OCI-LY3 (cell line): ENCODE measurements around the gene TEX50.
"Not testable (repeated sequence)": the region's sequence is repeated elsewhere in the genome, so short reads cannot be mapped to it uniquely, and the experiment has no call there.

Experiments
- H2AFZ ChIP-seq: fragments of 200-600, 300-600 bp; shearing (Covaris generic); 2 replicates; pipeline ENCODE4 v1.6.0; 2014; ENCODE audit warnings: antibody characterized with exemption, low read depth, low read length
- H3K27ac ChIP-seq: fragments of 200-600, 300-600 bp; sonication (generic); 2 replicates; pipeline ENCODE4 v1.5.1; 2014; ENCODE audit warnings: mild to moderate bottlenecking, low read length, moderate library complexity, mixed read lengths
- H3K27me3 ChIP-seq: fragments of 200-600, 300-600 bp; sonication (generic); 2 replicates; pipeline ENCODE4 v1.6.1; 2014; ENCODE audit warnings: low read depth, low read length, mixed read lengths
- H3K36me3 ChIP-seq: fragments of 200-600, 300-600 bp; sonication (generic); replicated peaks from 2 replicates; pipeline ENCODE3; 2014; ENCODE audit warnings: low read depth, low read length, mixed read lengths
- H3K4me1 ChIP-seq: fragments of 300-600, 200-600 bp; sonication (generic); 2 replicates; pipeline ENCODE4 v1.6.1; 2014; ENCODE audit warnings: low read length, mixed read lengths
- H3K4me2 ChIP-seq: fragments of 200-600, 300-600 bp; sonication (generic); 2 replicates; pipeline ENCODE4 v1.6.1; 2014; ENCODE audit warnings: low read length, mixed read lengths
- H3K4me3 ChIP-seq: fragments of 300-600, 200-600 bp; sonication (generic); 2 replicates; pipeline ENCODE4 v1.5.1; 2014; ENCODE audit warnings: antibody characterized with exemption, mild to moderate bottlenecking, low read length, moderate library complexity
- H3K79me2 ChIP-seq: fragments of 300-600, 200-600 bp; shearing (Covaris generic); 2 replicates; pipeline ENCODE4 v1.6.1; 2014; ENCODE audit warnings: mild to moderate bottlenecking, low read length, mixed read lengths
- H3K9ac ChIP-seq: fragments of 300-600, 200-600 bp; shearing (Covaris generic); 2 replicates; pipeline ENCODE4 v1.6.0; 2014; ENCODE audit warnings: mild to moderate bottlenecking, low read length, moderate library complexity
- H3K9me3 ChIP-seq: fragments of 200-600, 300-600 bp; shearing (Covaris generic); 2 replicates; pipeline ENCODE4 v1.6.1; 2014; ENCODE audit warnings: low read length, mixed read lengths; ENCODE audit not compliant: insufficient read depth
- H4K20me1 ChIP-seq: fragments of 200-600, 300-600 bp; sonication (generic); 2 replicates; pipeline ENCODE4 v1.6.1; 2016; ENCODE audit warnings: low read length, mixed read lengths; ENCODE audit not compliant: insufficient read depth
- CTCF ChIP-seq: fragments of 200-600, 300-600 bp; sonication (generic); IDR thresholded peaks from 2 replicates; pipeline ENCODE4 v1.5.1; 2014; ENCODE audit warnings: antibody characterized with exemption, low read length, low read depth
- EZH2phosphoT487 ChIP-seq: fragments of 200-600 bp; shearing (Covaris generic); IDR thresholded peaks from 2 replicates; pipeline ENCODE4 v1.6.1; 2018; ENCODE audit warnings: antibody characterized with exemption, mixed run types, low read depth

Gene TEX50

GRCh38 chr1:173663159-173663558 is 28.0 kb downstream of the TEX50 start:
- TF ChIP-seq EZH2phosphoT487 (no peak), CTCF (no peak)
- Histone ChIP-seq H4K20me1 (no peaks in the 10 kb centered on the region), H3K4me2 (no peak overlapping the region), H3K79me2 (no peaks in the 10 kb centered on the region), H3K27me3 (no peaks in the 10 kb centered on the region), H3K4me1 (no peaks in the 10 kb centered on the region), H2AFZ (no peak overlapping the region), H3K27ac (no peak overlapping the region), H3K9ac (no peak overlapping the region), H3K9me3 (no peaks in the 10 kb centered on the region), H3K36me3 (no peaks in the 10 kb centered on the region), H3K4me3 (no peak overlapping the region)

GRCh38 chr1:173666646-173667045 is 31.5 kb downstream of the TEX50 start:
- H3K36me3 ChIP-seq: no peaks in the 10 kb centered on the region
- H3K27ac ChIP-seq: no peak overlapping the region
- no peaks in the 10 kb centered on the region for H4K20me1 ChIP-seq
- H3K27me3 ChIP-seq: no peaks in the 10 kb centered on the region
- H3K4me3 ChIP-seq: no peak overlapping the region
- TF ChIP-seq EZH2phosphoT487 (no peak), CTCF (no peak)
- H3K9me3 ChIP-seq: no peaks in the 10 kb centered on the region
- no peaks in the 10 kb centered on the region for H3K79me2 ChIP-seq
- H3K9ac ChIP-seq: no peak overlapping the region
- H3K4me1 ChIP-seq: no peaks in the 10 kb centered on the region; the same call in 1 of the 2 replicates
- no peak overlapping the region for H3K4me2 ChIP-seq
- H2AFZ ChIP-seq: no peak overlapping the region

- no peak within 1 kb of the TSS for H3K4me2 ChIP-seq
- TF ChIP-seq CTCF (no peak), EZH2phosphoT487 (no peak)
- H3K4me1 ChIP-seq: no peaks in the 10 kb centered on the region; the same call in 1 of the 2 replicates
- H3K9ac ChIP-seq: no peak within 1 kb of the TSS
- H2AFZ ChIP-seq: no peak within 1 kb of the TSS
- H4K20me1 ChIP-seq: no peaks in the 10 kb centered on the region
- H3K27me3 ChIP-seq: no peaks in the 10 kb centered on the region
- no peaks in the 10 kb centered on the region for H3K9me3 ChIP-seq
- H3K27ac ChIP-seq: no peak within 1 kb of the TSS
- no peaks in the 10 kb centered on the region for H3K79me2 ChIP-seq
- no peak within 1 kb of the TSS for H3K4me3 ChIP-seq
- no peaks in the 10 kb centered on the region for H3K36me3 ChIP-seq
Measured at GRCh38 chr1:173669491-173669941, 34.4 kb downstream of the TEX50 start, which contains the start of gene ANKRD45. TSS of gene ANKRD45 (minus strand) at chr1:173669851. CDS start at chr1:173659418, 10,433 bp downstream.

- not testable (repeated sequence) for H4K20me1 ChIP-seq, H3K9ac ChIP-seq, H3K4me3 ChIP-seq, H3K27ac ChIP-seq, H3K36me3 ChIP-seq, H3K79me2 ChIP-seq, H2AFZ ChIP-seq, H3K27me3 ChIP-seq, H3K4me2 ChIP-seq, H3K4me1 ChIP-seq, H3K9me3 ChIP-seq
Measured at GRCh38 chr1:173674496-173674895, 39.4 kb downstream of the TEX50 start.

- H3K9ac ChIP-seq, H3K27ac ChIP-seq, H2AFZ ChIP-seq, H3K4me1 ChIP-seq, H3K4me3 ChIP-seq, H3K9me3 ChIP-seq, H4K20me1 ChIP-seq, H3K27me3 ChIP-seq, H3K36me3 ChIP-seq, H3K79me2 ChIP-seq, H3K4me2 ChIP-seq: not testable (repeated sequence)
Measured at GRCh38 chr1:173680152-173680551, 45.0 kb downstream of the TEX50 start.
